ENCODE results near the gene BMP6.

- TF ChIP-seq TAF1 (IDR thresholded peaks at IDR 0.05; ENCODE audit: borderline replicate concordance, insufficient read depth, low read length) (no peak), POLR2AphosphoS5 (IDR thresholded peaks at IDR 0.05; ENCODE audit: low read depth, low read length) (no peak)
Measured at GRCh38 chr6:7747901-7748504, 22.1 kb downstream of the BMP6 start.
